GM23338 (cell line): ENCODE measurements around the gene AGBL4. TPM values are rescaled to one million over a fixed set of nuclear protein-coding genes. Genes with fewer than 3 reads are reported as not detected.
A peak's percentile ranks its signal among the peaks of the same experiment; 100 is the strongest.

Experiments
- ATAC-seq: fragments of 200-7000 bp; cut with Tn5 transposase; 3 replicates; pipeline ENCODE4 v1.9.1; 2020
- DNase-seq: peaks from one replicate; pipeline ENCODE4 v3.0.0-alpha.2; 2015; ENCODE audit warnings: low spot score
- H2AFZ ChIP-seq: fragments of 200-600 bp; sonication (generic); 2 replicates; pipeline ENCODE4 v1.8.0; 2016; ENCODE audit warnings: antibody characterized with exemption, mild to moderate bottlenecking, moderate library complexity
- H3F3A ChIP-seq: fragments of 200-600 bp; sonication (generic); replicated peaks from 2 replicates; pipeline ENCODE4 v1.8.0; 2017; ENCODE audit warnings: antibody characterized with exemption, mixed run types, low read depth
- H3K27ac ChIP-seq: fragments of 200-600 bp; sonication (generic); 2 replicates; pipeline ENCODE4 v1.6.1; 2016; ENCODE audit warnings: low read depth
- H3K27me3 ChIP-seq: fragments of 200-600 bp; sonication (generic); 2 replicates; pipeline ENCODE4 v1.8.0; 2016; ENCODE audit warnings: mild to moderate bottlenecking, mixed run types, moderate library complexity; ENCODE audit not compliant: insufficient read depth
- H3K36me3 ChIP-seq: fragments of 200-600 bp; sonication (generic); 2 replicates; pipeline ENCODE4 v1.8.0; 2016; ENCODE audit warnings: mild to moderate bottlenecking; ENCODE audit not compliant: insufficient read depth
- H3K4me1 ChIP-seq: fragments of 200-600 bp; sonication (generic); 2 replicates; pipeline ENCODE4 v1.8.0; 2016; ENCODE audit warnings: mild to moderate bottlenecking, moderate library complexity; ENCODE audit not compliant: insufficient read depth
- H3K4me2 ChIP-seq: fragments of 200-600 bp; sonication (generic); 2 replicates; pipeline ENCODE4 v1.7.1; 2017; ENCODE audit warnings: mixed run types
- H3K4me3 ChIP-seq: fragments of 200-600 bp; sonication (generic); 2 replicates; pipeline ENCODE4 v1.6.1; 2016; ENCODE audit warnings: mixed run types
- H3K79me2 ChIP-seq: fragments of 200-600 bp; sonication (generic); replicated peaks from 2 replicates; pipeline ENCODE4 v1.8.0; 2017; ENCODE audit warnings: mild to moderate bottlenecking; ENCODE audit not compliant: insufficient read depth
- H3K9me2 ChIP-seq: fragments of 200-600 bp; sonication (generic); 2 replicates; pipeline ENCODE4 v1.8.0; 2017; ENCODE audit not compliant: insufficient read depth
- H4K20me1 ChIP-seq: fragments of 200-600 bp; sonication (generic); replicated peaks from 2 replicates; pipeline ENCODE4 v1.8.0; 2017; ENCODE audit warnings: mild to moderate bottlenecking; ENCODE audit not compliant: insufficient read depth
- H3K27ac Mint-ChIP-seq: 2 replicates; pipeline ENCODE4 v1.8.0; 2020; ENCODE audit warnings: inconsistent platforms, mild to moderate bottlenecking, moderate library complexity, mixed read lengths
- H3K27me3 Mint-ChIP-seq: 3 replicates; pipeline ENCODE4 v1.8.0; 2022; ENCODE audit warnings: low read depth, mild to moderate bottlenecking, moderate library complexity, mixed read lengths, inconsistent platforms; ENCODE audit not compliant: insufficient read depth, poor library complexity
- H3K36me3 Mint-ChIP-seq: 3 replicates; pipeline ENCODE4 v1.8.0; 2021; ENCODE audit warnings: low read depth, mild to moderate bottlenecking, inconsistent platforms, moderate library complexity, mixed read lengths
- H3K4me1 Mint-ChIP-seq: 3 replicates; pipeline ENCODE4 v1.8.0; 2020; ENCODE audit warnings: mild to moderate bottlenecking, inconsistent platforms, mixed read lengths
- H3K4me3 Mint-ChIP-seq: 3 replicates; pipeline ENCODE4 v1.8.0; 2021; ENCODE audit warnings: moderate library complexity, mild to moderate bottlenecking, inconsistent platforms, mixed read lengths
- H3K9me3 Mint-ChIP-seq: 3 replicates; pipeline ENCODE4 v1.8.0; 2020; ENCODE audit warnings: moderate library complexity, mild to moderate bottlenecking, inconsistent platforms, mixed read lengths
- CTCF ChIP-seq, 2 experiments: fragments of 200-600 bp in 1 of 2; sonication (generic) in 1 of 2; conservative IDR thresholded peaks; 2 replicates each; pipeline versions ENCODE4 v1.5.1 to v1.6.1; 2016 to 2017; ENCODE audit warnings: antibody characterized with exemption in 2 of 2, low read depth in 2 of 2, mild to moderate bottlenecking in 2 of 2, moderate library complexity in 1 of 2
- EZH2 ChIP-seq: fragments of 200-600 bp; sonication (generic); IDR thresholded peaks from one replicate; pipeline ENCODE4 v1.8.0; 2017; ENCODE audit warnings: antibody characterized with exemption, mild to moderate bottlenecking, low read depth; ENCODE audit not compliant: unreplicated experiment
- JUNB ChIP-seq: IDR thresholded peaks from one replicate; pipeline ENCODE4 v1.6.1; 2016; ENCODE audit warnings: antibody characterized with exemption; ENCODE audit not compliant: unreplicated experiment
- NANOG ChIP-seq: IDR thresholded peaks from 2 replicates; pipeline ENCODE4 v1.6.1; 2016; ENCODE audit warnings: antibody characterized with exemption, borderline replicate concordance
- POLR2AphosphoS5 ChIP-seq: IDR thresholded peaks from 2 replicates; pipeline ENCODE4 v1.6.1; 2016; ENCODE audit warnings: antibody characterized with exemption, low read depth
- STAT1 ChIP-seq: IDR thresholded peaks from one replicate; pipeline ENCODE4 v1.6.1; 2016; ENCODE audit warnings: antibody characterized with exemption; ENCODE audit not compliant: unreplicated experiment
- ZNF114 ChIP-seq: fragments of 250-450 bp; sonication (Bioruptor Pico); IDR thresholded peaks from 2 replicates; pipeline ENCODE4 v1.5.0; 2020; ENCODE audit warnings: mild to moderate bottlenecking, moderate library complexity
- ZNF331 ChIP-seq: fragments of 250-450 bp; sonication (Bioruptor Pico); IDR thresholded peaks from 2 replicates; pipeline ENCODE4 v1.5.0; 2020; ENCODE audit warnings: low read depth, mild to moderate bottlenecking, moderate library complexity
- ZNF462 ChIP-seq: fragments of 250-450 bp; sonication (Bioruptor Pico); IDR thresholded peaks from 2 replicates; pipeline ENCODE4 v1.5.0; 2020; ENCODE audit warnings: mild to moderate bottlenecking, moderate library complexity
- polyA plus RNA-seq: library from polyadenylated mRNA; unstranded; fragments of >200 nt; fragmentation: Nextera tagmentation; extraction: Ambion mirVana; gene quantifications from 2 replicates; pipeline ENCODE4 v1.2.1, GENCODE V29; 2016
- total RNA-seq: library from RNA; depleted of rRNA; stranded (reverse); fragments of >200 nt; shearing (Covaris generic); gene quantifications from 2 replicates; pipeline ENCODE4 v1.2.3, GENCODE V29; 2014
- TF ChIP-seq, protein P1 (sequence below): IDR thresholded peaks from one replicate; pipeline ENCODE4 v1.6.1; 2018; ENCODE audit warnings: antibody characterized with exemption; ENCODE audit not compliant: unreplicated experiment

AGBL4 gene
- total and polyA plus RNA-seq, 2 experiments from 2014 or later, result 0.91 to 1.5 TPM

DNA sequence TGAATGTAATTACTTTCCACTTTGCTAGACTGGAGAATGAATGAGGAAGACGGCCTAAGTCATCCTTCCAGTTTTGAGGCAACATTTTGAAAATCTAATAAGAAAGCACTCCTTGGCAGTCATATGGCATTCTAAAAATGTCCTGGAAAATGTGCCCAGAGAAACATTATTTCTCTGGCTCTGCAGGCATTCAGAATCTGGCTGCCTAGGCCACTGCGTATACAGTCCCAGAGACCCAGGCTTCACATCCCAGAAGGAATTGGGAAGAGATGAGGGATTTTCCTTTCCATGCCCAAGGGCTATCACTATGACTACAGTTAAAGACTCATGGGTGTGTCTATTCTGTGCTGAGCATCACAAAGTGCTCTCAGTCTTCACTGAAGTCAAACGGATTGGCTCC, 1339.9 kb downstream of the AGBL4 start:
- no peaks in the 10 kb centered on the region for H4K20me1 ChIP-seq
- no peaks in the 10 kb centered on the region for H3K27me3 Mint-ChIP-seq
- DNase-seq (no peak), ATAC-seq (no peak)
- no peak for TF ChIP-seq ZNF114
- TF ChIP-seq STAT1, result no peak
- TF ChIP-seq NANOG, result no peak
- no peak for TF ChIP-seq CTCF (conservative IDR thresholded peaks at IDR 0.05; ENCODE audit: low read depth in 2 of 2)
- no peak for TF ChIP-seq JUNB
- no peak for TF ChIP-seq EZH2
- no peaks in the 10 kb centered on the region; the same call in 1 of the 2 replicates for H3K4me1 ChIP-seq
- H3K4me2 ChIP-seq, result no peak overlapping the region
- H3K4me3 ChIP-seq, result no peak overlapping the region
- H3K27me3 ChIP-seq, result no peaks in the 10 kb centered on the region
- H3K4me3 Mint-ChIP-seq, result no peak overlapping the region
- no peaks in the 10 kb centered on the region; the same call in 2 of the 3 replicates for H3K9me3 Mint-ChIP-seq
- no peaks in the 10 kb centered on the region for H3K36me3 ChIP-seq
- no peaks in the 10 kb centered on the region for H3K9me2 ChIP-seq
- peaks cover 25% of the 10 kb centered on the region for H3K4me1 Mint-ChIP-seq
- H3K27ac Mint-ChIP-seq, result no peak overlapping the region
- H3F3A ChIP-seq, result no peaks in the 10 kb centered on the region
- H3K36me3 Mint-ChIP-seq, result no peaks in the 10 kb centered on the region; the same call in 2 of the 3 replicates
- no peaks in the 10 kb centered on the region for H3K79me2 ChIP-seq
- no peak overlapping the region for H3K27ac ChIP-seq
- no peak overlapping the region for H2AFZ ChIP-seq

DNA sequence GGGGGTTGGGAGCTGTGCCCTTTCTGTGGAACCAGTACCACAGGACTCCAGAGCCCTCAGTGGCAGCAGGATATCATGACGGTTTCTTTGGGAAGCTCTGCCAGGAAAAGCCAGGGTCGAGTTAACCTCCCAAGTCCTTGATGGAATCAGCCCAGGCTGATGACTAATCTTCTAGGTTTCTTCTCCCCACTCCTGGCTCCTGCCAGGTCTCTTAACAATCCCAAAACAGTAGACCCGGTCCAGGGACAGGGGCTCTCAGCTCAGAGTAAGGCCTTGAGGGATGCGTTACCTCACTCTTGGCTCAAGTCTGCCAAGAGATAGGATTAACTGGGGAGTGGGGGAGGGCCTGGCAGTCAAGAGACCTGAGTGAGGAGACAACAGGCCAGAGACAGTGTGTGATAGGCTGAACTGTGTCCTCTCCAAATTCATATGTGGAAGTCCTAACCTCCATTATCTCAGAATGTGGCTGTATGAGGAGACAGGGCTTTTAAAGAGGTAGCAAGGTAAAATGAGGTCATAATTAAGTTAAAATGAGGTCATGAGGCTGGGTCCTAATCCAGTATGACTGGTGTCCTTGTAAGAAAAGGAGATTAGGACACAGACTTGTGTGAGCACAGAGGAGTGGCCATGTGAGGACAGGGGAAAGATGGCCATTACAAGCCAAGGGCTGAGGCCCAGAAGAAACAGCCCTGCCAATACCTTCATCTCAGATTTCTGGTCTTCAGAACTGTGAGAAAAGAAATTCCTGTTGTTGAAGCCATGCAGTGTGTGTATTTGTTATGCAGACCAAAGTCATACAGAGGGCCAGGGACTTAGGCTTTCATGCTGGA, 1342.1 kb downstream of the AGBL4 start:
- no peak overlapping the region for H3K4me3 Mint-ChIP-seq
- peak; percentile 18 for ATAC-seq
- Histone ChIP-seq H3K27ac (no peak overlapping the region), H3F3A (no peaks in the 10 kb centered on the region), H4K20me1 (no peaks in the 10 kb centered on the region), H3K4me3 (no peak overlapping the region), H3K79me2 (no peaks in the 10 kb centered on the region), H2AFZ (no peak overlapping the region; the same call in 1 of the 2 replicates), H3K4me1 (no peaks in the 10 kb centered on the region), H3K9me2 (no peaks in the 10 kb centered on the region), H3K36me3 (no peaks in the 10 kb centered on the region), H3K4me2 (no peak overlapping the region), H3K27me3 (no peaks in the 10 kb centered on the region)
- peaks cover 16% of the 10 kb centered on the region for H3K4me1 Mint-ChIP-seq
- no peaks in the 10 kb centered on the region for H3K9me3 Mint-ChIP-seq
- no peaks in the 10 kb centered on the region for H3K27me3 Mint-ChIP-seq
- no peaks in the 10 kb centered on the region; the same call in 2 of the 3 replicates for H3K36me3 Mint-ChIP-seq
- no peak for DNase-seq
- H3K27ac Mint-ChIP-seq, result no peak overlapping the region
- TF ChIP-seq POLR2AphosphoS5, result no peak
- peak; percentile 88 for TF ChIP-seq ZNF462 (CRISPR knock-in tag)
- no peak for TF ChIP-seq ZNF331 (CRISPR knock-in tag)
- TF ChIP-seq, protein P1, sequence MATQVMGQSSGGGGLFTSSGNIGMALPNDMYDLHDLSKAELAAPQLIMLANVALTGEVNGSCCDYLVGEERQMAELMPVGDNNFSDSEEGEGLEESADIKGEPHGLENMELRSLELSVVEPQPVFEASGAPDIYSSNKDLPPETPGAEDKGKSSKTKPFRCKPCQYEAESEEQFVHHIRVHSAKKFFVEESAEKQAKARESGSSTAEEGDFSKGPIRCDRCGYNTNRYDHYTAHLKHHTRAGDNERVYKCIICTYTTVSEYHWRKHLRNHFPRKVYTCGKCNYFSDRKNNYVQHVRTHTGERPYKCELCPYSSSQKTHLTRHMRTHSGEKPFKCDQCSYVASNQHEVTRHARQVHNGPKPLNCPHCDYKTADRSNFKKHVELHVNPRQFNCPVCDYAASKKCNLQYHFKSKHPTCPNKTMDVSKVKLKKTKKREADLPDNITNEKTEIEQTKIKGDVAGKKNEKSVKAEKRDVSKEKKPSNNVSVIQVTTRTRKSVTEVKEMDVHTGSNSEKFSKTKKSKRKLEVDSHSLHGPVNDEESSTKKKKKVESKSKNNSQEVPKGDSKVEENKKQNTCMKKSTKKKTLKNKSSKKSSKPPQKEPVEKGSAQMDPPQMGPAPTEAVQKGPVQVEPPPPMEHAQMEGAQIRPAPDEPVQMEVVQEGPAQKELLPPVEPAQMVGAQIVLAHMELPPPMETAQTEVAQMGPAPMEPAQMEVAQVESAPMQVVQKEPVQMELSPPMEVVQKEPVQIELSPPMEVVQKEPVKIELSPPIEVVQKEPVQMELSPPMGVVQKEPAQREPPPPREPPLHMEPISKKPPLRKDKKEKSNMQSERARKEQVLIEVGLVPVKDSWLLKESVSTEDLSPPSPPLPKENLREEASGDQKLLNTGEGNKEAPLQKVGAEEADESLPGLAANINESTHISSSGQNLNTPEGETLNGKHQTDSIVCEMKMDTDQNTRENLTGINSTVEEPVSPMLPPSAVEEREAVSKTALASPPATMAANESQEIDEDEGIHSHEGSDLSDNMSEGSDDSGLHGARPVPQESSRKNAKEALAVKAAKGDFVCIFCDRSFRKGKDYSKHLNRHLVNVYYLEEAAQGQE, result no peak
